Stimulated activated CD4-positive, alpha-beta T cell treated with anti-CD3 and anti-CD28 coated beads, Interleukin-1b, Interleukin-23, amount 100 ng/mL, for 1 hour (primary cell): ENCODE measurements around the gene ASS1.

Source experiments
- DNase-seq, 2 donors: peaks; one replicate each; pipeline ENCODE4 v3.0.0-alpha.2; 2020; ENCODE audit warnings: low read depth in 2 of 2

The ASS1 gene

GRCh38 chr9:130498298-130498917 is 53.6 kb downstream of the ASS1 start:
- DNase-seq, result no peak

- no peak for DNase-seq
Measured at GRCh38 chr9:130498918-130499698, 54.3 kb downstream of the ASS1 start.

GRCh38 chr9:130499804-130500263 is 55.1 kb downstream of the ASS1 start:
- DNase-seq, result no peak

GRCh38 chr9:130500340-130501180 is 55.8 kb downstream of the ASS1 start:
- DNase-seq, result no peak

- DNase-seq, result no peak
Measured at GRCh38 chr9:130501639-130502038, 56.9 kb downstream of the ASS1 start.

- DNase-seq, result no peak
Measured at GRCh38 chr9:130508218-130508617, 63.5 kb downstream of the ASS1 start.

GRCh38 chr9:130512199-130512598 is 67.4 kb downstream of the ASS1 start:
- no peak for DNase-seq

- DNase-seq, result no peak
Measured at GRCh38 chr9:130513078-130513477, 68.3 kb downstream of the ASS1 start.

GRCh38 chr9:130518233-130518632 is 73.5 kb downstream of the ASS1 start:
- no peak for DNase-seq

- DNase-seq, result no peak
Measured at GRCh38 chr9:130518943-130519799, 74.4 kb downstream of the ASS1 start.

GRCh38 chr9:130519927-130520326 is 75.2 kb downstream of the ASS1 start:
- no peak for DNase-seq

GRCh38 chr9:130521715-130522114 is 77.0 kb downstream of the ASS1 start:
- DNase-seq, result no peak

- no peak for DNase-seq
Measured at GRCh38 chr9:130522233-130522808, 77.6 kb downstream of the ASS1 start.

- no peak for DNase-seq
Measured at GRCh38 chr9:130523921-130524320, 79.2 kb downstream of the ASS1 start.

GRCh38 chr9:130526193-130526853 is 81.6 kb downstream of the ASS1 start:
- no peak for DNase-seq

- no peak for DNase-seq
Measured at GRCh38 chr9:130526854-130527650, 82.3 kb downstream of the ASS1 start.

GRCh38 chr9:130527651-130528310 is 83.0 kb downstream of the ASS1 start:
- DNase-seq, result no peak

GRCh38 chr9:130528674-130529073 is 83.9 kb downstream of the ASS1 start:
- DNase-seq, result no peak

GRCh38 chr9:130530938-130531337 is 86.2 kb downstream of the ASS1 start:
- no peak for DNase-seq
